Renal cortex interstitium (tissue), 11 donors: ENCODE results near the gene UCP2. TPM values are rescaled to one million over a fixed set of nuclear protein-coding genes. Genes with fewer than 3 reads are reported as not detected.

Experiments
- DNase-seq, 11 donors: peaks; one replicate each; pipeline ENCODE4 v3.0.0-alpha.2; 2013; ENCODE audit warnings: low read depth in 9 of 11, low spot score in 4 of 11; ENCODE audit errors: extremely low read depth in 1 of 11
- polyA plus RNA-seq, 3 donors: library from polyadenylated mRNA; unstranded; fragments of 120-200 nt; gene quantifications; one replicate each; pipeline ENCODE4 v1.2.1, GENCODE V29; 2013; ENCODE audit not compliant: insufficient read length in 3 of 3

UCP2 gene
- polyA plus RNA-seq, 3 donors = 65.1 to 73.2 (median 68.4) TPM

- no peak for DNase-seq
These were observed 4.0 kb downstream of the UCP2 start for GRCh38 chr11:73978576-73979086.

- DNase-seq = no peak
These were observed 4.7 kb downstream of the UCP2 start for GRCh38 chr11:73977856-73978519.

- DNase-seq = no peak
These were observed 6.0 kb downstream of the UCP2 start for GRCh38 chr11:73976451-73977151.

GRCh38 chr11:73975479-73975757 is 7.2 kb downstream of the UCP2 start:
- DNase-seq = no peak

- DNase-seq = no peak
These were observed 7.8 kb downstream of the UCP2 start for GRCh38 chr11:73974604-73975478.

GRCh38 chr11:73972620-73973449 is 9.8 kb downstream of the UCP2 start:
- no peak for DNase-seq

- no peak for DNase-seq
These were observed 10.5 kb downstream of the UCP2 start for GRCh38 chr11:73972187-73972586.

GRCh38 chr11:73971175-73971719 is 11.4 kb downstream of the UCP2 start:
- no peak for DNase-seq

- DNase-seq = no peak
These were observed 12.4 kb downstream of the UCP2 start for GRCh38 chr11:73969991-73970800.

GRCh38 chr11:73969091-73969490 is 13.6 kb downstream of the UCP2 start:
- DNase-seq = no peak

GRCh38 chr11:73968356-73968966 is 14.2 kb downstream of the UCP2 start:
- no peak for DNase-seq

GRCh38 chr11:73965764-73966121 is 16.9 kb downstream of the UCP2 start:
- DNase-seq = no peak

- no peak for DNase-seq
These were observed 17.4 kb downstream of the UCP2 start for GRCh38 chr11:73965076-73965763.

GRCh38 chr11:73963861-73964260 is 18.8 kb downstream of the UCP2 start:
- no peak for DNase-seq

- no peak for DNase-seq
These were observed 20.4 kb downstream of the UCP2 start for GRCh38 chr11:73962101-73962705.

GRCh38 chr11:73961321-73961720 is 21.3 kb downstream of the UCP2 start:
- no peak for DNase-seq
